PC-3 (cell line): ENCODE measurements around the gene REC114.

ENCODE experiments used
- EZH2 ChIP-seq: fragments of 300-600 bp; sonication (generic); IDR thresholded peaks from one replicate; pipeline ENCODE4 v1.6.1; 2017; ENCODE audit warnings: antibody characterized with exemption, mild to moderate bottlenecking, low read length; ENCODE audit not compliant: unreplicated experiment
- EZH2phosphoT487 ChIP-seq: fragments of 300-600 bp; sonication (generic); IDR thresholded peaks from 2 replicates; pipeline ENCODE4 v1.6.1; 2018; ENCODE audit warnings: mild to moderate bottlenecking, antibody characterized with exemption, low read length, borderline replicate concordance
- TF ChIP-seq, protein P1 (sequence below): fragments of 300-600 bp; sonication (generic); conservative IDR thresholded peaks from 2 replicates; pipeline ENCODE4 v1.5.1; 2017; ENCODE audit warnings: antibody characterized with exemption, low read depth, mild to moderate bottlenecking, low read length

DNA sequence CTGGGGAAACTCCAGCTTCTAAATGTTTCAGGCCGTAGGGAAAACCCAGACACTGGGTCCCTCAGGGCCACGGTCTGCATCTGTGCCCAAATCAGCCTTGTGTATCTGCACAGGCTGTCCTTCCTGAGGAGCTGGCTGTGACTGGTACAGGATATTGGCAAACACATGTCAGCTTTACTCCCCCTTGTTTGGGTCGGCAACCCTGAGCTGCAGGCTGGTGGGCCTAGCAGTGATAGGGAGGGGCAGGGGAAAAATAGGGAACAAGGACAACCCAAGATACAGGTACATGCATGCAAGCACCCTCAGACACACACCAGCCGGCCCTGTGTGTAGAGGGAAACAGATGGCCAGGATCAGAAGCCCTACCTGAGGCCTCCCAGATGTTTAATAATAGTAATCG lies 45.5 kb upstream of the REC114 start:
- TF ChIP-seq, protein P1, sequence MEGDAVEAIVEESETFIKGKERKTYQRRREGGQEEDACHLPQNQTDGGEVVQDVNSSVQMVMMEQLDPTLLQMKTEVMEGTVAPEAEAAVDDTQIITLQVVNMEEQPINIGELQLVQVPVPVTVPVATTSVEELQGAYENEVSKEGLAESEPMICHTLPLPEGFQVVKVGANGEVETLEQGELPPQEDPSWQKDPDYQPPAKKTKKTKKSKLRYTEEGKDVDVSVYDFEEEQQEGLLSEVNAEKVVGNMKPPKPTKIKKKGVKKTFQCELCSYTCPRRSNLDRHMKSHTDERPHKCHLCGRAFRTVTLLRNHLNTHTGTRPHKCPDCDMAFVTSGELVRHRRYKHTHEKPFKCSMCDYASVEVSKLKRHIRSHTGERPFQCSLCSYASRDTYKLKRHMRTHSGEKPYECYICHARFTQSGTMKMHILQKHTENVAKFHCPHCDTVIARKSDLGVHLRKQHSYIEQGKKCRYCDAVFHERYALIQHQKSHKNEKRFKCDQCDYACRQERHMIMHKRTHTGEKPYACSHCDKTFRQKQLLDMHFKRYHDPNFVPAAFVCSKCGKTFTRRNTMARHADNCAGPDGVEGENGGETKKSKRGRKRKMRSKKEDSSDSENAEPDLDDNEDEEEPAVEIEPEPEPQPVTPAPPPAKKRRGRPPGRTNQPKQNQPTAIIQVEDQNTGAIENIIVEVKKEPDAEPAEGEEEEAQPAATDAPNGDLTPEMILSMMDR = no peak
- no peak for TF ChIP-seq EZH2phosphoT487
- TF ChIP-seq EZH2 = no peak
